ENCODE results near the gene PARP15.
"Not testable (repeated sequence)": the region's sequence is repeated elsewhere in the genome, so short reads cannot be mapped to it uniquely, and the experiment has no call there.

Gene PARP15

DNA sequence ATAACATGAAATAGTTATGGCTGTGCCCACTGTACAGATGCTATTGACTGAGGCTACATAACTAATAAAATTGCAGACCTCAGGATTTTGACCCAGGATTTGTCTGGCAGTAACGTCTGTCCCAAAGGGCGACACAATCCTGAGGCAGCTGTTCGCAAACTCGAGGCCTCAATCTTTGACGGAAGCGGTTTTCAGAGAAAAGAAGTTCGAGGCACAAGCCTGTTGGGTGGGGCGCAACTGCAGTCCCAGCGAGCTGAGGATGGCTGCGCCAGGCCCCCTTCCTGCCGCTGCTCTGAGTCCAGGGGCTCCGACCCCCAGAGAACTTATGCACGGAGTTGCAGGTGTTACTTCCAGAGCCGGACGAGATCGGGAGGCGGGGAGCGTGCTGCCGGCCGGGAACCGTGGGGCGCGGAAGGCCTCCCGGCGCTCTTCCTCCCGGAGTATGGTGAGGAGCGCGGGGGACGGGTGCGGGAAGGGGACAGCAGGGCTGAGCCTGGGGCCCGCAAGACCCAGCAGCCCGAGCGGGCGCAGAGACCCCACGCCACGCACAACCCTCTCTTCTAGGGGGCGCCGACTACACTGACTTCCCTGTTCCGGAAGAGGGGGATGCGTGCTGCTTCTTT, at the start of gene PARP15:
TSS of gene PARP15 (plus strand) at position 242 of the 623 bp plus-strand sequence. CDS start at position 260, 18 bp downstream.
- no peak for DNase-seq (ENCODE audit: low spot score)

DNA sequence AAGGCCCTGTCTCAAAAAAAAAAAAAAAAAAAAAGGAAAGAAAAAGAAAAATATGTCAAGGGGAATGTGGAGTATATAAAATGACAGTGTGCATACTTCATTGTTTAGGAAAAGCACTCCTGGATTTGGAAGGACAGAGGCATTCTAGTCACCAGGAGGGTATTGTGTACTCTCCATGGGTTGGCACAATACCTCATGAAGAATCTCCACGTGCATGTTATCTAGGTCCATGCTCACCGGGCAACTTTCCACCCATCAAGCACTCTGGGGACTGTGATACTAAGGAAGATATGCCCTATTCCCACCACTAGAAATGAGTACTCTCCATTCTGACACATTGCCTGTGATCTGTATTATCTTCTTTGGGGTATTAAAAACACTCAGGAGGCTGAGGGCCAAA, 47.3 kb upstream of the PARP15 start:
- DNase-seq (ENCODE audit: low spot score), result no peak

DNA sequence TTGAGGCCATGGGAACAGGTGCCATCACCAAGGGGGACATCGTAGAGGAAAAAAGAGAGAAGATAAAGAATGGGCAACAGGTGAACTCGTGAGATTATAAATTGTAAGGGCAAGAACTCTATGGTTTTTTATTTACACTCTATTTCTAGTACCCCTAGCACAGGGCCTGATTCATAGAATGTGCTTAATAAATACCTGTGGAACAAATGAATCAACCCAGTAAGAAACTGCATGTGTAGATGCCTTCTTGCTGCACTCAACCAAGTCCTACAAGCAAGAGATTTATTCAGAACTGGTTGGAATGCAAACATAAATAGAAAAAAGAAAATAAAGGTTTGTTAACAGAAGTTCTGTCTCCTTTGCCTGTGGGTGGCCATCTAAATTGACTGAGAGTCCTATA, 44.0 kb upstream of the PARP15 start:
- DNase-seq (ENCODE audit: low spot score), result no peak

DNA sequence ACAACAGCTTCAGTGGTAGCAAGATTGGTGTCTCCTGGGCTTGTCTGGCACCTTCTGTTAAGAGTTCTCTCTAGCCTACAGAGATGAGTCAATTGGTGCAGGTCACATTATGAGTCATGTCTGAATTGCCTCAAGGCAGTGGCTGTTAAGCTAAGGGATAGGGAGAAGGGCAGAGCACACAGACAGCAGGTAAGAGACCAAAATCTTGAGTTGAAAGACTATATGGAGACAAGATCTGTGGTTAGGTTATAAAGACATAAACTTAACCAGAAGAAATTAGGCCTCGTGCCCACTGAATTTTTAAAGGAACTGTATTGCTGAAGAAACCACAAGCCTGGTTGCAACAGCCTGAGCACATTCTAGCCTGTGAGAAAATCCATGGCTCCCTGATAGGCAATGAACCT, 43.5 kb upstream of the PARP15 start:
- DNase-seq (ENCODE audit: low spot score), result no peak

DNA sequence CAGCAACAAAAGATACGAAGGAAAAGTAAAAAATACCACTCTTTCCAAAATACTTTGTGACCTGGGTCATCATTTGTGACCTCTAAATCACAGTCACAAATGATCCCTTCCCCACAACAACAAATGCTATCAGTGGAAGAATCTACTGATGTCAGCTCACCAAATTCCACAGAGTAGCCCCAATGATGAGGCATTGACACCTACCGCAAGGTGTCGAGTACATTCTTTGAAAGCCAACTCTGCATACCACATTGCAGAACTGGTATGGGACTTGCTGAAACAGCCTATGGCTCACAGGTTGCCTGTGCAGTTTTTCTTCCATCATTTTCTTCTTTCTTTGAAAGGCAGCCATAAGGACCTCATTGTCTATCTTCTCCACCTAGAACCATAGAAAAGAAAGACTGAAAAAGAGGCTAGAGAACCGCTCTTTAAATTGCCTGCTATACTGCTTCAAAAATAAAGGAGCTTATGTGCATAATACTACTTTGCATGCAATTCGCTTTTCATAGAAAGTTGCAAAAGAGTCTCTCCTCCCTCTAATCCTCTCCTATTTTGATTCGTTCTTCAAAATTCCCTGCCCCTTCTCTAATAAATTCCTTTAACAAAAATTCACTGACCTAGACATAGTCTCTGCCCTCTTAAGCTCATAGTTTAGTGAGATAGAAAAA, 41.4 kb upstream of the PARP15 start:
- no peak for DNase-seq (ENCODE audit: low spot score)

DNA sequence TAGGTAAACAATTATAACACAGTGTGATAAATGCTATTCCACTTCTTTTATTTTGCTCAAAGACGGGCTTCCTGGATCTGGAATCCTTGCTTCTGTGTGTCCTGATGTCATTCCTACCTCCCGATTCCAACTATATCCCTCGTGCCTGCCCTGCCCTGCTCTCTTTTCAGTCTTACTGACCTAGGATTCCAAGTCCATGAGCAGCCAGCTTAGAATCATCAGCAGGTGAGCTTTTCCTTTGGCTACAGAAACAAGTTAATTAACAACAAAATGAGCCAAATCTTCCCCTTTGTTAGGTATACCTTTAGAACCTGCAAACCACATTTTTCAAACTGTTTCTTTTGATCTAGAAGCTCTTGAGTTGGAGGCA, 40.8 kb upstream of the PARP15 start:
- no peak for DNase-seq (ENCODE audit: low spot score)

DNA sequence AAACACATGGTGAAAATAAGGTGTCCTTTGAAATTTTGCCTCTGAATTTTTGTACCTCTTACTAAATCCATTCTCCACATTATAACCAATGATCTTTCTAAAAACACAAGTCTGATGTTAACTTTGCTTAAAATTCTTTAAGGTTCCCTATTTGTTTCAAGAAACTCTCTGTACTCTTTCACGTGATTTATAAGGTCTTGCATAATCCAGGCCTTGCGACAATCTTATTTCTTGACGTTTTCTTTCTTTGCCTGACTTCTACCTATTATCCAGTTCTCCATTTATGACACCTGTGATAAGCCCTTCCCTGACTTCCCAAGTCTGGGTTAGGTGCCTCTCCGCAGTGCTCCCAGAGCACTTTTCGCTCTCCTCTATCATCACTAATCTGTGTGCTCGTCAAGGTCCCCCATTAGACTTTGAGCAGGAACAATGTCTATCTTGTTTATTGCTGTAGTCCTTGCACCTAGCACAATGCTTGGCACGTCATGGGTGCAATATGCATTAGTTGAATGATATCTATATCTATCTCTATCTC, 38.4 kb upstream of the PARP15 start:
- DNase-seq (ENCODE audit: low spot score), result no peak

DNA sequence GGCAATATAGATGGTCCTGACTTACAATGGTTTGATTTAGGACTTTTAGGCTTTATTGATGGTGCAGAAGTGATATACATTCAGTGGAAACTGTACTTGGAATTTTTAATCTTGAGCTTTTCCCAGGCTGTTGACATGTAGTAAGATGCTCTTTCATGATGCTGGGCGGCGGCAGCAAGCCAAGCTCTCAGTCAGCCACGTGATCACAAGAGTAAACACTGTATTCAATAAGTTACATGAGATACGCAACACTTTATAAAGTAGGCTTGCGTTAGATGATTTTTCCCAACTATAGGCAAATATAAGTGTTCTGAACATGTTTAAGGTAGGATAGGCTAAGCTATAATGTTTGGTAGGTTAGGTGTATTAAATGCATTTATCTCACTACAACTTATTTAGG, 31.3 kb upstream of the PARP15 start:
- no peak for DNase-seq (ENCODE audit: low spot score)

DNA sequence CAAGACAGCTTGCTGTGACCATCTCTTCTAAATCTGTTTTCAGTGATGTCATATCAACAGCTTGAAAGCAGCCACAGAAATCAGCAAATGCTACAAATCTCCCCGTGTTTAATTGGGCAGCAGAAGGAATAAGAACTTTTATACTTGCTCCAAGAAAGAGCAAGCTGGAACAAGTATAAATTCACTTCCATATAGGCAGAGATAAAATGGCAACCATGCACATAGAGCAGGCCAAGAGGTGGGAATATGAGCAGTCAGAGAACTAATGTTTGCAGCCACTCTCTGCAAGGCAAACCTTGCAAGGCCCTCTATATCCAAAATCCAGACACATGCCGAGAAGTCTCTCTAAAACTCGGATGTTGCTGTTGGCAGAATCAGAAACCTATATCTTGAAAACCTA, 29.4 kb upstream of the PARP15 start:
- no peak for DNase-seq (ENCODE audit: low spot score)

DNA sequence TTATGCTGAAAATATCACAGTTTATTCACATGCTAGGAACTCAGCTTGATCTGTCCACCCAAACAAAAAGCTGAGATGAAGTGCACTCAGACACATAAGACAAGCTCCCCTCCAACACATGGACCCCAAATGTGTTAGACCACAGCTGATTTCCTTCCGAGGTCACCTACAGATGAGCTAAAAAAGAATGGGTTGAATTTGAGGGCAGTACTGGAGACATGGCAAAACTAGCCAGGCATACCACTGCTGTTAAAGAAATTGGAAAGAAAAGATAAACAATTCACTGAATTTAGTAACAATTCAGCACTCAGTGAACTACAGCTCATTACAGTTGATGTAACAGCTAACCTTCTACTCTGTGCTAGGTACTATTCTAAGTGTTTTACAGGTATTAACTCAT, 28.8 kb upstream of the PARP15 start:
- no peak for DNase-seq (ENCODE audit: low spot score)

DNA sequence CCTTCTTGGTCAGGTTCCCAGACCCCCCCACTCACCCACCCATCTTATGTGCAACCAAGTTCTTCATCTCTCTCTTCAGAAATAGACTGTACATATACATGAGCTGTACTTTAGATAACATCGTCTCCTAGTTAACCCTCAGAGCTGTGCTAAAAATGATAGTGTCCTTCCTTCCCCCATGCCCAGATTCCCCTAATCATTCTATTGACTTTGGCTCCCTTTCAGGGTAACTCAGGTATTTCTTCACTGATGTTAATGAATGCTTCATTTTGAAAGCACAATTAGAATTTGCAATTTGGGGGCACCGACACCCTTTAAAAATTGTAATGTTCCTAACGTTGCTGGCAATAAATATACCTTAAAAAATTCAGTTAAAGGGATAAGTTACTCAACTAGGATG, 24.3 kb upstream of the PARP15 start:
- no peak for DNase-seq (ENCODE audit: low spot score)

DNA sequence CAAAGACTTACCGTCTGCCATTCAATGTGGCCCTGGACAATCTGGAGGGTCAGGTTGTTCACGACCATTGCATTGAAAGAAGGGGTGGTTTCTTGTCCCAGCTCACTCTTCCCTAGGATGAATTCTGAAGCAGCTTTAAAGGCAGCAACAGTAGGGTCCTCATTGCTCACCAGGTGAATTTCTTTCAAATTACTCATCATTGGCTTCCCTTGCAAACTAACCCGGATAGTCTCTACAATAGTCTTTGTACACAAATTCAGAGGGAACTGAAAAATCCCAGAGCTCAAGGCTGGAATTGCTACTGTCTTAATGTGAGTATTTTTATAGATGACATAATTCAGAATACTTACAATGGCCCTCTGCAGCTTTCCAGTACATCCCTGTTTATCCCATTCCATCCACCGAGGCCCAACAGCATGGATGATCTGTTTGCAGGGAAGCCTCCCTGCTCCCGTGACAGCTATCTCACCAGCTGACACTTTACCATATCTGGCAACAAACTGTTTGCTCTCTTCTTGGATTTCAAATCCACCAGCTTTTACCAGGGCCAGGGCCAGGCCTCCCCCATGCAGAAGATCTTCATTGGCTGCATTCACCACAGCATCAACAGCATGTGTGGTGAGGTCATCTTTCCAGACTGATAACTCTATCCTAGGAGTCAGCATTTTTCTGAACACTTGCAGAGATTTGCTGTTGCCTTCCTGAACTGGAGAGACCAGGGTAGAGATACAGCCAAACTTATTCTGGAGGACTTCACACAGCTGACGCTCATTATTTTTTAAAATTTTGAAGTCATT, 22.0 kb upstream of the PARP15 start:
- no peak for DNase-seq (ENCODE audit: low spot score)

DNA sequence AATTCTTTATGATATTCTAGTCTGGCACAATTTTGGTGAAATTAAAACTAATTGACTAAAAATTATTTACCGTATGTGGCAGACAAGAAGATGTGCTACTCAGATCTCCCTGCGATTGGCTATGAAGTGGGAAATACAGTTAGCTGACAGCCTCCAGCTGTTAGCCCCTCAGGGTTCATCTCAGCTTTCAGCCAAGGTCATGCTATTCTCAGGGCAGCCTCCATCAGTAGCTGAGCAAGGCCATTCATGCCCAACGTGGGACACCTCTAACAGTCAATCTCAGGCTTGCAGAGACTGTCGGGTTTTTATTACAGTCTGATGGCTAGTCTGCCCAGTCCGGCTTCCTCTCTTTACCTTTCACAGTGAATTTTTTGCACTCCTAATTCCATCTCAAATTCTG, 20.1 kb upstream of the PARP15 start:
- DNase-seq (ENCODE audit: low spot score), result no peak

DNA sequence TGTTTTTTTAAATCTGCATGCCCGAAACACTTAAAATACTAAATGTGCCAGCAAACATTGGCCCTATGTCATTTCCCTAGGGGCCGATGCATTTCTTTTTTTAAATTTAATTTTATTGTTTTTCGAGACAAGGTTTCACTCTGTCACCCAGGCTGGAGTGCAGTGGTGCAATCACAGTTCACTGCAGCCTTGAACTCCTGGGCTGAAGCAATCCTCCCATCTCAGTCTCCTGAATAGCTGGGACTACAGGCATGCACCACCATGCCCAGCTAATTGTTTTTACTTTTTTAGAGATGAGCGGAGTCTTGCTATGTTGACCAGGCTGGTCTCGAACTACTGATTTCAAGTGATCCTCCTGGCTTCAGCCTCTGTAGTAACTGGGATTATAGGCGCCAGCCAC, 18.8 kb upstream of the PARP15 start:
- no peak for DNase-seq (ENCODE audit: low spot score)

DNA sequence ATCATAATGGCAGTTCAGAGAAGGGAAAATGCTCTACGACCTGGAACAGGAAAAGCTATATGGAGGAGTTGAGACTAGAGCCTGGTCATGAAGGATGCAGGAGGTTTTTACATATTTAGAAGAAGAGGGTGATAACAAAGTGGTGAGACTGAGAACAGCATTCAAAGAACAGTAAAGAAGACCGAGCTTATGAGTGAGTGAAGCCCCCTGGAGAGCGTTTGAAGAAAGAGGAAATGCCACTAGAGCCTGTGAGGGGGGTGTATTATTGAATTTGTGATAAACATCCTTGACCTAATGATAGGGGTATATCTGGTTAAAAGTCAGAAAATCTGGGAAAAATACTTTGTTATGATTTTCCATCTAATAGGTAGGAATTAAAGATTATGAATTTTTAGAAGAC, 17.5 kb upstream of the PARP15 start:
- DNase-seq (ENCODE audit: low spot score), result no peak

DNA sequence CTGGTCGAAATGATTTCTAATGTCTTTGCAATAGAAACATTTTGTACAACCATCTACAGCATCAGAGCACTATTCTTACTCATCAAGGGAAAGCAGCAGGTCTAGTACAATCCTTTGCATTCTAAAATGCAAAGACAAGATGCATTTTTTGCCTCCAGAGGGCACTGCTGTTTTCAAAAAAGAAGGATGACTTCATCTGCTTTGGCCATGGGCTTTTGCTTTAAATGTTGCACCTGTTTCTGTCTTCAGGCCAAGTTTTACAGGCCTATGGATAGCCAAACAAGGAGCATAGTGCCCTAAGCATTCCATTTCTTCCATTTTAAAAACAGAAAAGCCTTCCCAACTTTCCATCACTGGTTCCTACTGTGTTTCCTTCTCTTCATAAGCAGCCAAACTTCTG, 16.8 kb upstream of the PARP15 start:
- DNase-seq (ENCODE audit: low spot score), result peak; percentile 58

DNA sequence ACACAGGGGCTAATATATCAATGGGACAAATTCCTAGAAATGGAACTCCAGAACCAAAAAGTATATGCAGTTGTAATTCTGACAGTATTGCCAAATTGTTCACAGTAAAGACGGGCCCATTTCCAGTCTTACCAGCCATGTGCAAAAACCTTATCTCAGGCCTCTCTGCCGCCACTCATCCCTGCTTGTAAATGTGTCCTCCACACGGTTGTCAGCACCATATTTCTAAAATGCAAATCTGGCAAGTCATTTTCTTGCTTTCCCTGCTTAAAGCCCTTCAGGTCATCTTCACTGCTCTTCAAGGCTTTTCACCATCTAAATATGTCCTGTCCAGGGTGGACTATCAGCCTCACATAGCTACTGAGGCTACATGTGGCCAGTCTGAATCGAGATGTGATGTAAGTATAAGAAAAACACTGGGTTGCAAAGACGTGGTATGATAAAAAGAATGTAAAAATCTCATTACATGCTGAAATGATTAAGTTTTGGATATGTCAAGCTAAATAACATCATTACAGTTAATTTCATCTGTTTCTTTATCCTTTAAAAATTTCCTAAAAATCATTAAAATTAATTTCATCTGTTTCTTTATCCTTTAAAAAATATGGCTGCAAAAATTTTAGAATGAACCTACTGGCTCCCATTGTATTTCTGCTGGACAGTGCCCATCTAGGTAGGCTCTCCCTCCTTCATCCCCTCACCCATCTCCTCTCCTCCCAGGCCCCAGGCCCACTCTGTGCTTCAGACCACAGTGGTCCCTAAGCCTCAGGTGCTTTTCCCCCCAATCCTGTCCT, 14.3 kb upstream of the PARP15 start:
- DNase-seq (ENCODE audit: low spot score), result no peak

DNA sequence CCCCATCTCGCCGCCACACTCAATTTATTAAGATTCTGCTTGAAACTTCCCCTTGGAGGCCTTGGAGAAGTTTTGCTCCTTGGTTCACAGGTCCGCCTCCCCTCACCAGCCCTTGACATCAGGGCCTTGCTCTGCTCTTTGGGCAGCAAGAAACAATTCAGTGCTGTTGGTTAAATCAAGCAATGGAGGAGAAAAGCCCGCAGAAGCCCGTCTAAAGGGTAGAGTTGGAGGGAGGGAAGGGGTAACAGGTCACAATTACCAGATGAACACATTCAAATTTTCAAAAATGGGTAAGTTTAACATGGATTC, 13.8 kb upstream of the PARP15 start:
- no peak for DNase-seq (ENCODE audit: low spot score)

DNA sequence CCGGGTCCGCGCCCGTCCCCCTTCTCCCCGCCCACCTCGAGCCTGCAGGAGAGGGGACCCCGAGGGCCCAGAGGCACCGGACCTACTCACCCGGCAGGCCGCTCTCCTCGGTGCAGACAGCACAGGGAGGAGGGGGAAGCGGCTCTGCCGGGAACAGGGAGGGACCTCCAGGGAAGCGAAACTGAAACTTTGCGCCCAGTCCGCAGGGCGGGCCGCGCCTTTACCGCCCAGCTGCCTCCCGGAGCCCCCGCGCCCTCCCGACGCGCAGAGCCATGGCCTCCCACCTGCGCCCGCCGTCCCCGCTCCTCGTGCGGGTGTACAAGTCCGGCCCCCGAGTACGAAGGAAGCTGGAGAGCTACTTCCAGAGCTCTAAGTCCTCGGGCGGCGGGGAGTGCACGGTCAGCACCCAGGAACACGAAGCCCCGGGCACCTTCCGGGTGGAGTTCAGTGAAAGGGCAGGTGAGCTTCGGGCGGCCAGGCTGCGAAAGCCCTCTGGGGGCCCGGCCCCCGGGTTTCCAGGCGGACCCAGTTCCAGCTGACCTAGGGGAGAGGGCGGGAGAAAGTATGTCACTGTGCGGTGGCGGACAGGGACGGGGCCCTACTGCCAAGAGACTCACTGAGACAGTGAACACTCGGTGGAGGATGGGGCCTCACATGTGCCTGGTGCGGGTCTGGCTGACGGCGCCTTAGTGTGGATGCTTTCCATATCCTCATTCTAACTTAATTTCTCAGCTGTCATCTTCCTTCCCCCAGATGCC, 13.1 kb upstream of the PARP15 start, which contains the start of the genes DTX3L and PARP9:
TSS of gene DTX3L (plus strand) at position 184 of the 758 bp plus-strand sequence. CDS start at position 273, 89 bp downstream.
TSS of gene PARP9 (minus strand) at position 146 of the 758 bp plus-strand sequence. CDS start 4,680 bp downstream, outside the sequence.
- peak; percentile 9 for DNase-seq (ENCODE audit: low spot score)

DNA sequence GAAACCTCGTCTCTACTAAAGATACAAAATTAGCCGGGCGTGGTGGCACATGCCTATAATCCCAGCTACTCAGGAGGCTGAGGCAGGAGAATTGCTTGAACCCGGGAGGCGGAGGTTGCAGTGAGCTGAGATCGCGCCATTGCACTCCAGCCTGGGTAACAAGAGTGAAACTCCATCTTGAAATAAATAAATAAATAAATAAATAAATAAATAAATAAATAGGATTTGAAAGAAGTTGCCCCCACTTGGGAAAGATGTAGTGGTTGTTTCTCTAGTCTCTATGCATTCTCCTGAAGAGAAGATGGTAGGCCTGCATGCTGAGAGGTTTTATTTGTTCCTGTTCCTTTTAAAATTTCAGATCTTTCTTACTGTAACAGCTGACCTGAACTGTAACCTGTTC, 9.3 kb upstream of the PARP15 start:
- not testable (repeated sequence) for DNase-seq (ENCODE audit: low spot score)

DNA sequence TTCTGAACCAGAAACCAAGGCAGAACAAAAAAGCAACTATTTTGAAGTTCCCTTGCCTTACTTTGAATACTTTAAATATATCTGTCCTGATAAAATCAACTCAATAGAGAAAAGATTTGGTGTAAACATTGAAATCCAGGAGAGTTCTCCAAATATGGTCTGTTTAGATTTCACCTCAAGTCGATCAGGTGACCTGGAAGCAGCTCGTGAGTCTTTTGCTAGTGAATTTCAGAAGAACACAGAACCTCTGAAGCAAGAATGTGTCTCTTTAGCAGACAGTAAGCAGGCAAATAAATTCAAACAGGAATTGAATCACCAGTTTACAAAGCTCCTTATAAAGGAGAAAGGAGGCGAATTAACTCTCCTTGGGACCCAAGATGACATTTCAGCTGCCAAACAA, 8.7 kb upstream of the PARP15 start:
- no peak for DNase-seq (ENCODE audit: low spot score)
